Measurements from ENCODE around the gene COL23A1. TPM values are rescaled to one million over a fixed set of nuclear protein-coding genes. Genes with fewer than 3 reads are reported as not detected.

The COL23A1 gene
- total and polyA plus RNA-seq, 2 of the 8 experiments (the other 6 are each of a cell fraction or from before 2014, with no cell fraction given): 3.1 to 4.7 TPM

GRCh38 chr5:178502401-178503100 is 87.6 kb downstream of the COL23A1 start (continued):
- no peak for TF ChIP-seq BRCA1 (IDR thresholded peaks at IDR 0.05; ENCODE audit: low read depth, low read length)

Measured in H1 (cell line).